ENCODE data around the gene SLC2A4RG. TPM values are rescaled to one million over a fixed set of nuclear protein-coding genes. Genes with fewer than 3 reads are reported as not detected.

SLC2A4RG gene
- total RNA-seq, 1 donor from 2014 or later = 69.6 TPM

- Mint-ChIP-seq H3K9me3 (ENCODE audit: unreplicated experiment) (no peaks in the 10 kb centered on the region), H3K4me3 (ENCODE audit: unreplicated experiment) (no peak overlapping the region), H3K27ac (ENCODE audit: unreplicated experiment) (peak overlapping the region; percentile 72)
These were observed 4.6 kb downstream of the SLC2A4RG start for GRCh38 chr20:63744158-63744557.

GRCh38 chr20:63744574-63745423 lies 5.2 kb downstream of the SLC2A4RG start:
- TF ChIP-seq CTCF (IDR thresholded peaks at IDR 0.05; ENCODE audit: unreplicated experiment) = no peak
- no peak overlapping the region for H3K4me3 Mint-ChIP-seq (ENCODE audit: unreplicated experiment)
- DNase-seq (ENCODE audit: low spot score) = no peak
- peaks cover 12% of the 10 kb centered on the region for H3K27me3 Mint-ChIP-seq (ENCODE audit: unreplicated experiment)
- no peaks in the 10 kb centered on the region for H3K9me3 Mint-ChIP-seq (ENCODE audit: unreplicated experiment)
- peaks cover 19% of the 10 kb centered on the region for H3K36me3 Mint-ChIP-seq (ENCODE audit: low read depth, unreplicated experiment)
- peak overlapping the region; percentile 72 for H3K27ac Mint-ChIP-seq (ENCODE audit: unreplicated experiment)
- no peaks in the 10 kb centered on the region for H3K4me1 Mint-ChIP-seq (ENCODE audit: unreplicated experiment)

More at GRCh38 chr20:63744158-63744557, 4.6 kb downstream of the SLC2A4RG start:
- no peak for TF ChIP-seq CTCF (IDR thresholded peaks at IDR 0.05; ENCODE audit: unreplicated experiment)
- H3K27me3 Mint-ChIP-seq (ENCODE audit: unreplicated experiment) = peaks cover 10% of the 10 kb centered on the region
- no peaks in the 10 kb centered on the region for H3K4me1 Mint-ChIP-seq (ENCODE audit: unreplicated experiment)
- H3K36me3 Mint-ChIP-seq (ENCODE audit: low read depth, unreplicated experiment) = peaks cover 19% of the 10 kb centered on the region
- no peak for DNase-seq (ENCODE audit: low spot score)

GRCh38 chr20:63745424-63745805 lies 5.8 kb downstream of the SLC2A4RG start:
- peaks cover 19% of the 10 kb centered on the region for H3K36me3 Mint-ChIP-seq (ENCODE audit: low read depth, unreplicated experiment)
- H3K27ac Mint-ChIP-seq (ENCODE audit: unreplicated experiment) = no peak overlapping the region
- peaks cover 12% of the 10 kb centered on the region for H3K27me3 Mint-ChIP-seq (ENCODE audit: unreplicated experiment)
- peak overlapping the region; percentile 83 for H3K4me3 Mint-ChIP-seq (ENCODE audit: unreplicated experiment)
- no peaks in the 10 kb centered on the region for H3K4me1 Mint-ChIP-seq (ENCODE audit: unreplicated experiment)
- H3K9me3 Mint-ChIP-seq (ENCODE audit: unreplicated experiment) = no peaks in the 10 kb centered on the region
- no peak for DNase-seq (ENCODE audit: low spot score)
- no peak for TF ChIP-seq CTCF (IDR thresholded peaks at IDR 0.05; ENCODE audit: unreplicated experiment)

GRCh38 chr20:63745961-63746731 lies 6.6 kb downstream of the SLC2A4RG start:
- peaks cover 12% of the 10 kb centered on the region for H3K27me3 Mint-ChIP-seq (ENCODE audit: unreplicated experiment)
- H3K4me3 Mint-ChIP-seq (ENCODE audit: unreplicated experiment) = peak overlapping the region; percentile 83
- H3K36me3 Mint-ChIP-seq (ENCODE audit: low read depth, unreplicated experiment) = peaks cover 19% of the 10 kb centered on the region
- H3K27ac Mint-ChIP-seq (ENCODE audit: unreplicated experiment) = no peak overlapping the region
- DNase-seq (ENCODE audit: low spot score) = no peak
- H3K4me1 Mint-ChIP-seq (ENCODE audit: unreplicated experiment) = no peaks in the 10 kb centered on the region
- H3K9me3 Mint-ChIP-seq (ENCODE audit: unreplicated experiment) = no peaks in the 10 kb centered on the region
- TF ChIP-seq CTCF (IDR thresholded peaks at IDR 0.05; ENCODE audit: unreplicated experiment) = no peak

All from endothelial cell (in vitro differentiated cells).